Keratinocyte (primary cell): ENCODE data around the gene SAMM50. TPM values are rescaled to one million over a fixed set of nuclear protein-coding genes. Genes with fewer than 3 reads are reported as not detected.

Source experiments
- DNase-seq: peaks from one replicate; pipeline ENCODE4 v3.0.0-alpha.2; 2011; ENCODE audit warnings: low read depth, missing footprints, low spot score
- FAIRE-seq: peaks from 2 replicates; lab custom pipeline; 2011; peaks lifted over from hg19 to GRCh38; lab: Jason Lieb, UNC
- H2AFZ ChIP-seq: 2 replicates; pipeline ENCODE4 v1.6.0; 2012; ENCODE audit warnings: low read length, control low read depth, inconsistent platforms; ENCODE audit not compliant: control insufficient read depth
- H3K27ac ChIP-seq: 2 replicates; pipeline ENCODE4 v1.5.1; 2011; ENCODE audit warnings: low read length; ENCODE audit not compliant: control insufficient read depth, insufficient read depth
- H3K27me3 ChIP-seq: 3 replicates; pipeline ENCODE4 v1.6.0; 2011; ENCODE audit warnings: low read length; ENCODE audit not compliant: control insufficient read depth, insufficient read depth; ENCODE audit errors: extremely low read depth
- H3K36me3 ChIP-seq, 2 experiments: 2 replicates in 1 of 2; 3 replicates in 1 of 2; pipeline ENCODE4 v1.5.1; 2011; ENCODE audit warnings: low read length in 2 of 2, mild to moderate bottlenecking in 1 of 2; ENCODE audit not compliant: control insufficient read depth in 2 of 2, insufficient read depth in 2 of 2; ENCODE audit errors: extremely low read depth in 1 of 2
- H3K4me1 ChIP-seq: 3 replicates; pipeline ENCODE4 v1.5.1; 2011; ENCODE audit warnings: low read length; ENCODE audit not compliant: control insufficient read depth, insufficient read depth; ENCODE audit errors: extremely low read depth
- H3K4me2 ChIP-seq: 3 replicates; pipeline ENCODE4 v1.6.0; 2011; ENCODE audit warnings: low read depth, low read length; ENCODE audit not compliant: control insufficient read depth, insufficient read depth; ENCODE audit errors: extremely low read depth
- H3K4me3 ChIP-seq, 3 experiments: fragments of 200-600 bp in 1 of 3; sonication (generic) in 1 of 3; 2 replicates in 2 of 3; 3 replicates in 1 of 3; pipeline ENCODE4 v1.5.1; 2011 to 2016; ENCODE audit warnings: low read length in 3 of 3, mild to moderate bottlenecking in 3 of 3, control low read depth in 2 of 3, inconsistent platforms in 1 of 3, low read depth in 1 of 3, mixed read lengths in 1 of 3, mixed run types in 1 of 3, moderate library complexity in 1 of 3; ENCODE audit not compliant: control insufficient read depth in 2 of 3, insufficient read depth in 2 of 3; ENCODE audit errors: extremely low read depth in 1 of 3
- H3K79me2 ChIP-seq: 2 replicates; pipeline ENCODE4 v1.6.0; 2012; ENCODE audit warnings: low read length; ENCODE audit not compliant: control insufficient read depth, insufficient read depth
- H3K9ac ChIP-seq: 3 replicates; pipeline ENCODE4 v1.6.0; 2011; ENCODE audit warnings: low read length; ENCODE audit not compliant: control insufficient read depth, insufficient read depth; ENCODE audit errors: extremely low read depth
- H3K9me1 ChIP-seq: 3 replicates; pipeline ENCODE4 v1.6.0; 2011; ENCODE audit warnings: low read length; ENCODE audit not compliant: control insufficient read depth, insufficient read depth; ENCODE audit errors: extremely low read depth
- H3K9me3 ChIP-seq: 2 replicates; pipeline ENCODE4 v1.5.1; 2012; ENCODE audit warnings: low read depth, low read length; ENCODE audit not compliant: control insufficient read depth
- H4K20me1 ChIP-seq: 3 replicates; pipeline ENCODE4 v1.6.0; 2011; ENCODE audit warnings: low read length; ENCODE audit not compliant: control insufficient read depth, insufficient read depth; ENCODE audit errors: extremely low read depth
- CTCF ChIP-seq, 3 experiments: IDR thresholded peaks in 1 of 3; conservative IDR thresholded peaks in 1 of 3; optimal IDR thresholded peaks in 1 of 3; 2 replicates in 2 of 3; 3 replicates in 1 of 3; pipeline versions ENCODE3 to v1.5.1; 2011; ENCODE audit warnings: low read length in 3 of 3, mild to moderate bottlenecking in 3 of 3, moderate library complexity in 2 of 3, control low read depth in 1 of 3, inconsistent platforms in 1 of 3; ENCODE audit not compliant: insufficient read depth in 2 of 3; ENCODE audit errors: extremely low read depth in 1 of 3
- EZH2 ChIP-seq: IDR thresholded peaks from one replicate; pipeline ENCODE4 v1.6.1; 2012; ENCODE audit warnings: inconsistent platforms, mild to moderate bottlenecking, low read length, moderate library complexity
- dilution Hi-C: fragments of 300-500 bp; cut with MboI; formaldehyde crosslinking; loops from one replicate; pipeline ENCODE4 v1.7.0; 2020; ENCODE audit warnings: low sequenced_read_pairs; ENCODE audit not compliant: extremely low pct_ligation_motif_present
- polyA plus RNA-seq, 5 experiments: library from polyadenylated mRNA; depleted of rRNA in 3 of 5; stranded (reverse) in 3 of 5; stranded (forward) in 1 of 5; unstranded in 1 of 5; fragments of >200 nt; gene quantifications; 1 replicate in 1 of 5; 2 replicates in 3 of 5; 3 replicates in 1 of 5; pipeline versions ENCODE4 v1.2.1 to v1.2.3, GENCODE V29; 2011 to 2012; ENCODE audit warnings: missing spikeins in 2 of 5, low read depth in 1 of 5, low replicate concordance in 1 of 5

Gene SAMM50
- polyA plus RNA-seq, 1 donor (not counting 4 experiments of a cell fraction or from before 2014, with no cell fraction given): 54.6 TPM

- no peak overlapping the region for H3K27ac ChIP-seq
- H2AFZ ChIP-seq: no peak overlapping the region
- no peaks in the 10 kb centered on the region for H3K9me1 ChIP-seq
- H3K9me3 ChIP-seq: no peaks in the 10 kb centered on the region
- no peak overlapping the region for H3K4me3 ChIP-seq
- no peak overlapping the region for H3K4me2 ChIP-seq
- dilution Hi-C loops: no loop called here
- H3K79me2 ChIP-seq: no peaks in the 10 kb centered on the region
- peaks cover 24% of the 10 kb centered on the region for H3K27me3 ChIP-seq
- no peak overlapping the region for H3K9ac ChIP-seq
- no peaks in the 10 kb centered on the region for H4K20me1 ChIP-seq
- H3K4me1 ChIP-seq: no peaks in the 10 kb centered on the region
- FAIRE-seq: no peak
- TF ChIP-seq EZH2 (no peak), CTCF (optimal IDR thresholded peaks at IDR 0.05 in 1 of 3, IDR thresholded peaks at IDR 0.05 in 1 of 3, conservative IDR thresholded peaks at IDR 0.05 in 1 of 3; ENCODE audit: extremely low read depth in 1 of 3, insufficient read depth in 2 of 3, low read length in 3 of 3) (no peak)
- H3K36me3 ChIP-seq: no peaks in the 10 kb centered on the region
- DNase-seq: no peak
Measured at GRCh38 chr22:43911351-43911750, 43.9 kb upstream of the SAMM50 start.

- Histone ChIP-seq H3K27ac (no peak overlapping the region), H3K79me2 (no peaks in the 10 kb centered on the region), H2AFZ (no peak overlapping the region), H3K4me2 (no peak overlapping the region), H3K36me3 (no peaks in the 10 kb centered on the region), H3K9me3 (no peaks in the 10 kb centered on the region), H3K4me1 (peaks cover 9% of the 10 kb centered on the region), H3K9ac (no peak overlapping the region), H3K9me1 (no peaks in the 10 kb centered on the region), H3K27me3 (no peaks in the 10 kb centered on the region), H3K4me3 (no peak overlapping the region), H4K20me1 (no peaks in the 10 kb centered on the region)
- dilution Hi-C loops: no loop called here
- DNase-seq (no peak), FAIRE-seq (no peak)
- TF ChIP-seq EZH2 (no peak), CTCF (optimal IDR thresholded peaks at IDR 0.05 in 1 of 3, IDR thresholded peaks at IDR 0.05 in 1 of 3, conservative IDR thresholded peaks at IDR 0.05 in 1 of 3; ENCODE audit: extremely low read depth in 1 of 3, insufficient read depth in 2 of 3, low read length in 3 of 3) (no peak)
Measured at GRCh38 chr22:43917521-43917920, 37.7 kb upstream of the SAMM50 start.
